Activated B cell treated with CpG ODN at 0.5 μM for 24 hours (primary cell): ENCODE measurements around the gene TNFRSF18. TPM values are rescaled to one million over a fixed set of nuclear protein-coding genes. Genes with fewer than 3 reads are reported as not detected.

Experiments used
- ATAC-seq: fragments of 200-7000 bp; cut with Tn5 transposase; one replicate; pipeline ENCODE4 v1.10.0; 2021; ENCODE audit warnings: low read depth, mild to moderate bottlenecking, moderate library complexity
- CTCF ChIA-PET: fragments of 350-600 bp; sonication (Branson Sonifier 250); formaldehyde crosslinking; loops from one replicate; lab custom pipeline; 2021; ENCODE audit warnings: antibody characterized with exemption; lab: Charles Lee
- POLR2A ChIA-PET: fragments of 350-600 bp; sonication (Branson Sonifier 250); formaldehyde crosslinking; loops from one replicate; lab custom pipeline; 2021; ENCODE audit warnings: antibody characterized with exemption; lab: Charles Lee
- DNase-seq: peaks from one replicate; pipeline ENCODE4 v3.0.0; 2022
- H3K27ac Mint-ChIP-seq: one replicate; pipeline ENCODE4 v1.8.0; 2020; ENCODE audit warnings: mixed read lengths
- H3K27me3 Mint-ChIP-seq: one replicate; pipeline ENCODE4 v1.8.0; 2021; ENCODE audit warnings: mixed read lengths
- H3K36me3 Mint-ChIP-seq: one replicate; pipeline ENCODE4 v1.8.0; 2021; ENCODE audit warnings: low read depth, mixed read lengths
- H3K4me1 Mint-ChIP-seq: one replicate; pipeline ENCODE4 v1.8.0; 2021; ENCODE audit warnings: mixed read lengths
- H3K4me3 Mint-ChIP-seq: one replicate; pipeline ENCODE4 v1.8.0; 2020; ENCODE audit warnings: mild to moderate bottlenecking, mixed read lengths
- H3K9me3 Mint-ChIP-seq: one replicate; pipeline ENCODE4 v1.8.0; 2020; ENCODE audit warnings: mixed read lengths
- CTCF ChIP-seq: fragments of 200-600 bp; IDR thresholded peaks from one replicate; pipeline ENCODE4 v1.8.0; 2022; ENCODE audit warnings: antibody characterized with exemption, mild to moderate bottlenecking
- intact Hi-C: fragments of 100-400 bp; cut with micrococcal nuclease; formaldehyde crosslinking; loops from one replicate; pipeline ENCODE4 v1.15.1; 2024
- total RNA-seq: library from RNA; stranded (reverse); gene quantifications from 2 replicates; pipeline ENCODE4 v1.2.3, GENCODE V29; 2022

The TNFRSF18 gene
- total RNA-seq, 1 donor from 2014 or later: 37.5 TPM

GRCh38 chr1:1162597-1163537 lies 43.5 kb downstream of the TNFRSF18 start:
- intact Hi-C loops: no loop called here
- POLR2A ChIA-PET: no interaction called here
- ATAC-seq: no peak

GRCh38 chr1:1161683-1162079 lies 44.7 kb downstream of the TNFRSF18 start:
- ChIA-PET POLR2A (interaction anchor here (0.8 kb wide), 1 partner anchor 24 kb away, joined by 3 read pairs; no protein-coding TSS in a partner anchor), CTCF (no interaction called here)
- H3K9me3 Mint-ChIP-seq: no peaks in the 10 kb centered on the region
- peaks cover 5% of the 10 kb centered on the region for H3K27me3 Mint-ChIP-seq
- DNase-seq: no peak
- H3K4me1 Mint-ChIP-seq: peaks cover 6% of the 10 kb centered on the region
- no peak for TF ChIP-seq CTCF
- no peak overlapping the region for H3K27ac Mint-ChIP-seq
- no peak for ATAC-seq
- no peak overlapping the region for H3K4me3 Mint-ChIP-seq
- intact Hi-C loops: no loop called here
- H3K36me3 Mint-ChIP-seq: no peaks in the 10 kb centered on the region

More at GRCh38 chr1:1162597-1163537, 43.5 kb downstream of the TNFRSF18 start:
- Mint-ChIP-seq H3K9me3 (no peaks in the 10 kb centered on the region), H3K4me1 (peaks cover 4% of the 10 kb centered on the region), H3K27me3 (peaks cover 5% of the 10 kb centered on the region), H3K4me3 (no peak overlapping the region), H3K36me3 (no peaks in the 10 kb centered on the region), H3K27ac (no peak overlapping the region)
- no peak for DNase-seq
- TF ChIP-seq CTCF: no peak
- CTCF ChIA-PET: no interaction called here

- no peak overlapping the region for H3K4me3 Mint-ChIP-seq
Observed at GRCh38 chr1:1161078-1161682, 45.2 kb downstream of the TNFRSF18 start.

GRCh38 chr1:1160281-1160930 lies 46.0 kb downstream of the TNFRSF18 start:
- no peaks in the 10 kb centered on the region for H3K9me3 Mint-ChIP-seq
- ATAC-seq (no peak), DNase-seq (no peak)
- no peak overlapping the region for H3K27ac Mint-ChIP-seq
- H3K4me3 Mint-ChIP-seq: no peak overlapping the region
- ChIA-PET POLR2A (no interaction called here), CTCF (no interaction called here)
- H3K4me1 Mint-ChIP-seq: peaks cover 6% of the 10 kb centered on the region
- H3K27me3 Mint-ChIP-seq: peaks cover 5% of the 10 kb centered on the region
- H3K36me3 Mint-ChIP-seq: no peaks in the 10 kb centered on the region
- intact Hi-C loops: no loop called here
- TF ChIP-seq CTCF: no peak

More at GRCh38 chr1:1161078-1161682, 45.2 kb downstream of the TNFRSF18 start:
- intact Hi-C loops: no loop called here
- POLR2A ChIA-PET: interaction anchor here (0.7 to 0.8 kb wide), 2 partner anchors 24 to 96 kb away, joined by 3 read pairs; no protein-coding TSS in a partner anchor
- CTCF ChIA-PET: no interaction called here
- no peak for TF ChIP-seq CTCF
- Mint-ChIP-seq H3K9me3 (no peaks in the 10 kb centered on the region), H3K36me3 (no peaks in the 10 kb centered on the region), H3K4me1 (peaks cover 6% of the 10 kb centered on the region), H3K27ac (no peak overlapping the region), H3K27me3 (peaks cover 5% of the 10 kb centered on the region)
- ATAC-seq: no peak
- no peak for DNase-seq
